GM21723 (cell line): ENCODE measurements around the gene EXOC3.
"Not testable (repeated sequence)": the region's sequence is repeated elsewhere in the genome, so short reads cannot be mapped to it uniquely, and the experiment has no call there.

Experiments used
- ATAC-seq: cut with Tn5 transposase; IDR thresholded peaks from one replicate; pipeline ENCODE4 v1.9.1; 2021; ENCODE audit warnings: mild to moderate bottlenecking, moderate library complexity; ENCODE audit not compliant: unreplicated experiment

Gene EXOC3

DNA sequence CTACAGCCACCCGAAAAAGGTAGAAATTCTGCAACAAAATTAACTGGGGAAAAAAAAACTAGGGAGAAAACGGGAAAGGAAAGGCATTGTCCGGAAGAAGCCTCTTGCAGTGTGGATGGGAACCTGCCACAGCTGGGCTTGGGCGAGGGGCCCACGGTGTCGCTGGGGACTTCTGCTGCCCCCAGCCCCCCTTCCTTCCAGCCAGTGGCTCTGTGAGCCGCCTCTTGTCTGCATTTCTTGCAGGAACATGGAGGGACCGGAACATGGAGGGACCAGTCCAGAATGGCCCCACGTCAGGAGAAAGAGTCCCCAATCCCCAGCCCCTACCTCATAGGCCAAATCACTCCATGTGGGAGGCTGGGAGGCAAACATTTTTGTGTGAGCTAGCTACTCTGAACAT is 36.9 kb upstream of the EXOC3 start:
- no peak for ATAC-seq

DNA sequence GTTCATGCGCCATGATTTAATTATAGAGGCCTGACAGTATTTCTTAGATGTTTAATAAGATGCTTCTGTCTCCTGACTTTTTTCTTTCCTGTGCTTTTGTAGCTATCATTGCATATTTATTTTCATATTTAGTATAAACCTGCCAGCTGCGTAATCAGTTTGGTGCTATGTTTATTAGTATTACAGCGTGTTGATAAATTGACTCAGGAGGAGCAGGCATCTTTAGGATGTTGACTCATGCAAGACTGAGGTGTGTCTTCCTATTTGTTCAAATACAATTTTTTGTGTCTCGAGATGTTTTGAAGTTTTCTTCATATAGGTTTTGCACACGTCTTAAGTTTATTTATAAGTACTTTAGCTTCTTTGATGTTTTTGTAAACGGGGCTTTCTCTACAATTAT is 35.9 kb upstream of the EXOC3 start:
- ATAC-seq = no peak

DNA sequence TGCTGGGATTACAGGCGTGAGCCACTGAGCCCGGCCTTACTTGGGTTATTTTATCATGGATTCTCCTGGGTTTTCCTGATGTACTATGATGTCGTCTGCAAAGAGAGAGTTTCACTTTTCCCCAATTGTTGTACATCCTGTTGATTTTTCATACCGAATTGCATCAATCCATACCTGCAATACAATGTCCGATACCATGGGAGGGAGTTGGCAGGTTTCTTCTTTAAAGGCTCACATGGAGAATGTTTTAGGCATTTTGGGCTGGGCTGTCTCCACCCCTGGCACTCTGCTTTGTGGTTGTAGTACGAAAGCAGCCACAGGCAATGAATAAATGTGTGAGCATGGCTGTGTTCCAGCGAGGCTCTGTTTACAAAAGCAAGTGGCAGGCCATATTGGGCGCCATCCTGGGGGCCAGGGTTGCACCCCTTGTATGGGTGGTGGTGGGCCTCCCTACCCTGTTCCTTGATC is 35.1 kb upstream of the EXOC3 start:
- no peak for ATAC-seq

DNA sequence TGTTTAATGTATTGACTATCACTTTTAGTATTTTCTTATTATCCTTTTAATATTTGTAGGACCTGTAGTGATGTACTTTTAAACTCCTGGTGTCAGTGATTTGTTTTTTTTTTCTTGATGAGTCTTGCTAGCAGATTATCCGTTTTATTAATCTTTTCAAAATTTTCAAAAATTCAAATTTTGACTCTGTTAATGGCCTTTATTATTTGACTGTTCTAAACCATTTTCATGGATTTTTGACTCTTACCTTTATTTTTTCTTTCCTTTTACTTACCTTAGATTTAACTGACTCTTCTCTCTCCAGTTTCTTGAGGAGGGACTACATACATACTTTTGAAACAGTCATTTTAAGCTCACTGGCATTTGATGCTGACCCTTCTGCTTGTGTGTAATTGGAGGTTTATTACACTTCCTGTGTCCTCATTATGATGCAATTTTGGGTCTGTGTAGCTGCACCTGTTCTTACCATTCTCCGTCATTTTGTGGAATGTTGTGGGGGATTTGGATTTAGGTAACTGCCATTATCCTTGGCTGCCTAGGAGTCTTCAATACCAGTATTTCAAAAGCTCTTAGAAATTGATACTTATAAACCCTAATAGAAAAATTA is 32.0 kb upstream of the EXOC3 start:
- ATAC-seq = no peak

DNA sequence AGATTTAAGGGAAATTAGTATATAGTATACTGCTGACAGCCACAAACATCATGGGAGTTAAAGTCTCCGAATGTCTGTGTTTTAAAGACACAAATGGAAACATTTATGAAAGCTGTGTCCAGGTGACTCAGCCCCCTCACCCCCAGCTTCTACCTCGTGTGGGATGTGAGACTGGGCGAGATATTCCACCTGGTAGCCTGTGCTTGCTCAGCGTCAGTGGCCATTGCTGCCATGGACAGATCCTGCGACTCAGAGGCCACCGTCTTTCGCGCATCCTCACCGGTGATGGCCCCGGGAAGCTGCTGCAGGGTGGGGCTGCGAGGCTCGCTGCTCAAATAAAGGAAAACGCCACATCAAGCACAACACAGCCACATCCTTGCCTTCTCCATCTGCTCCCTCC is 31.2 kb upstream of the EXOC3 start:
- ATAC-seq = no peak

DNA sequence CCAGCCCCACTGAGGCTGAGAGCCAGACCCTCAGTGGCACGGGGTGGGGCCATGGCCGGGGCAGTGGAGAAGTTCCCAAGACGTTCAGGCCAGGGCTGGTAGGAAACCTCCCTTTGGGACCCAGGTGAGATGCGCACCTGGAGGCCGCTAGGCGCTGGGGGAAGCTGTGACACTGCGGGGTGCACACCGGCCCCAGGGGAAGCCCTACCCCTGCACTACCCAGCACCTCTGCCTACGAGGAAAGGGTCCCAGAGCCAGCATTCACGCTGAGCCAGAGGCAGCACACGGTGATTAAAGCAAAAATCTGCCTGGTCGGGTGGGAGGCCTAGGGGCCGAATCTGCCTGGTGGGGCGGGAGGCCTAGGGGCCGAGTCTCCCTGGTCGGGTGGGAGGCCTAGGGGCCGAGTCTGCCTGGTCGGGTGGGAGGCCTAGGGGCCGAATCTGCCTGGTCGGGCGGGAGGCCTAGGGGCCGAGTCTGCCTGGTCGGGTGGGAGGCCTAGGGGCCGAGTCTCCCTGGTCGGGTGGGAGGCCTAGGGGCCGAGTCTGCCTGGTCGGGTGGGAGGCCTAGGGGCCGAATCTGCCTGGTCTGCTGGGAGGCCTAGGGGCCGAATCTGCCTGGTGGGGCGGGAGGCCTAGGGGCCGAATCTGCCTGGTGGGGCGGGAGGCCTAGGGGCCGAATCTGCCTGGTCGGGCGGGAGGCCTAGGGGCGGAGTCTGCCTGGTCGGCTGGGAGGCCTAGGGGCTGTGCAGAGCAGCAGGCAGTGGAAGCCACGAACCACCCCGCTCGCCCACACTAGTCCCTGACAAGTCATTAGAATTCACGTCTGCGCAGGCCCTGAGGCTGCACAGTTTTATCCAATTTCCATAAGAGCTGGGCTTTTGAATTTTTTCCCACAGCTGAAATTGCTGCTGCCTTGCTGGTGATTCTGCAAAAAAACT is 27.7 kb upstream of the EXOC3 start:
- not testable (repeated sequence) for ATAC-seq

DNA sequence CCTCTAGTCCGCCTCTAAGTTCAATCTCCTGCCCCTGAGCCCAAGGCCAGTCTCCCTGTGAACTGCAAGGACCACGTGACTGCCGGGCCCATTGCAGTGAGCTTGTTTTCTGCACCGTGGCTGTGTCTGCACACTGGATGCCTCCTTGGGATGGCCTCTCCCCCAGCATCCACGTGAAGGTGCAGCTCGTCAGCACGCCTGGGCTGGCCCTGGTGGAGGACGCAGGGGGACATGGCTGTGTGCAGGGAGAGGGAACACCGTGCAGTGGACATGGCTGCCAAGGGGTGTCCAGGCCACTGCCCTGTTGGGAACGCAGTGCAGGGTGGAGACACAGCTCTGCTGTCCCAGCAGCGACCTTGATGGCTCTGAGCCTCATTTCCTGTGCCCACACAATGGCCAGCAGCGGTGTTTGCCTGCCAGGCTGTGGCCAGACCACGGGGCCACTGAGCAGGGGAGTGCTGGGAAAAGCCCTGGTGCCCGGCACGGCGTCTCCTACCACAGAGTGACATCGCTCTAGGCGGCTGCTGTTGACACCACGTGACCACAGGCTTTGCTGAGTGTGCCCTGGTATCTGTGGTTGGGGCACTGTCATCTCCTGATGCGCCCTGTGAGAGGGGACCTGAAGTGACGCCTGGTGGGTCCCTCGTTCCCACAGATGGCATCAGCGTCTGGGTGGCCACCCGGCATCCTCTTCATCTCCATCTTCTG is 26.9 kb upstream of the EXOC3 start:
- ATAC-seq = no peak

DNA sequence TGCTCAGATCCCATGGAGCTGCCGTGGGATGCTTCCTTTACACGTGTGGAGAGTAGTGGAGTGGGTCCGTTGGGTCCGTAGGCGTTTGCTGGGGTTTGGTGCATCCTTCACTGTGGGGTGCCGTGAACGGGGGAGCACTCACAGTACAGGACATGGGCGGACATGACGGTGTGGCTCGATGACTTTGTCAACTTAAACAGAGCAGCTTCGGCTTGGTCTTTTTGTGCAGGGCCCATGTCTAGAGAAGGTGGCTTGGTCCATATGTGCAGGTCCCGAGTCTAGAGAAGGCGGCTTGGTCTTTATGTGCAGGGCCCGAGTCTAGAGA is 26.4 kb upstream of the EXOC3 start:
- no peak for ATAC-seq

DNA sequence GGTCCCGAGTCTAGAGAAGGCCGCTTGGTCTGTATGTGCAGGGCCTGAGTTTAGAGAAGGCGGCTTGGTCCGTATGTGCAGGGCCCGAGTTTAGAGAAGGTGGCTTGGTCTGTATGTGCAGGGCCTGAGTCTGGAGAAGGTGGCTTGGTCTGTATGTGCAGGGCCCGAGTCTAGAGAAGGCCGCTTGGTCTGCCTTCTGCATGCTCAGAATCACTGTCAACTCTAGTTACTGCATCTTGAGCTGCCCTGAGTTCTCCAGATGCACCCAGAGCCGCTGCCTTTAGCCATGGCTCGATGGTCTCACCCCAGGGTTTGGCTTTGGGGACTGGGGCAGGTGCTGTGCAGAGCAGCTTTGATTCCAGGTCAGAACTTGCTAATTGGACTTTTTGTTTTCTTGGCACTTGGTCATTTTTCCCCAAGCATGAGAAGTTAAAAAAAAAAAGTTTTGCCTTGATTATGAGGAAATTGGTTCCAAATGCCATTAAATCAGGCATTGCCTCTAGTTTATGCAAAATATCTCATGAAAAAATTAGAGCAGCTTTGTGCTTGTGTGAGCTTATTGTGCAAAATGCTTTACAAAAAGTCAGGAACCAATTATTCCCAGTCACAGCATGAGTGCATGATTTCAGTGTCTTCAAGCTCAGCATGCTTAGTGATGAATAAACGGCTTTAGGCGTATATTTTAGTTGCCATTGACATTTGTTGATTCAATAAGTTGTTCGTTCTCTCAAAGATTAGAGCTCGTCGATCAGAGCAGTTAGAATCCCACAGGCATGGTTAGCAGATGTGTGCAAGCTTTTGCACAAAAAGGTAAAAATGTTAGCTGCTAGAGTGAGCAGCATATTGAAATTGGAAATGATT is 25.4 kb upstream of the EXOC3 start:
- ATAC-seq = no peak

DNA sequence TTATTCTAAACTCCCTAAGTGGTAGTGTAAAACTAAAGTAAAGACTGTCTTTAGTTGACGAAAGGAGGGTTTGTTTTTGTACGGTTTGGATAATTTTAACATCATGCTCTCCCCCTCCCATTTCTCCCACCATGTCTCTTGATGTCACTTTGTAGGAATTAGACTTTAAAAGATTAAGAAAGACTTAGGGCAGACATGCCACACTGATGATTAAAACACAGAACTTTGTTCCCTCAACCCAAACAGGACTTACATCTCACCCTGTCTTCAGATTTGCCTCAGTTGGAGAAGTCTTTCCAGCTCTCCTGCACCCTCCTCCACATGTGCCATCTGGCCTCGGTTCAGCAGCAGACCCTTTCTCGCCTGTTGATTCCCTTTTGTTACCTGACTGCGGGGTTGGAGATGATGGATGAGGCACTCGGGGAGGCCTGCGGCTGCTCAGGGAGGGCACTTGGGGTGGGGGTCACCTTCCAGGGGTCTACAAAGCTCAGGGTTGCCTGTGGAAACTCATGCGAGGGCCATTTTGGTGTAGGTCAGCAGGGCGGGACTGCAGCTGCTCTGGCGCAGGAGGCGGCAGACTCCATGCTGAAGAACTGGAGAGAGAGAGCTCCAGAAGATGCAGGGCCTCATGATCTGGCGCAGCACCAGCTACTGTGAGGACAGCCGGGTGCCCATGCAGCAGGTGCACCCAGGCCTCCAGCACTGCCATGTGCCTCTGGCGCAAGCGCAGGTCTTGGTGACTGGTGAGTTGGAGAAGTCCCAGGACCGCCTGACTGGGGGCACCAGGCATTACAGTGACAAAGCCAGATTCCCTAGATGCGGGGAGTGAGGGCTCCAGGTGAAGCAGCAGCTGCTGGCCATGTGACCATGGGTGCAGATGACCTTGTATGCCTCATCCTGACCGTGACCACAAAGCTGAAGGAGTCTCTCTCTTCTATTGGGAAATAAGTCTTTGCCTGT is 24.5 kb upstream of the EXOC3 start:
- ATAC-seq = no peak

DNA sequence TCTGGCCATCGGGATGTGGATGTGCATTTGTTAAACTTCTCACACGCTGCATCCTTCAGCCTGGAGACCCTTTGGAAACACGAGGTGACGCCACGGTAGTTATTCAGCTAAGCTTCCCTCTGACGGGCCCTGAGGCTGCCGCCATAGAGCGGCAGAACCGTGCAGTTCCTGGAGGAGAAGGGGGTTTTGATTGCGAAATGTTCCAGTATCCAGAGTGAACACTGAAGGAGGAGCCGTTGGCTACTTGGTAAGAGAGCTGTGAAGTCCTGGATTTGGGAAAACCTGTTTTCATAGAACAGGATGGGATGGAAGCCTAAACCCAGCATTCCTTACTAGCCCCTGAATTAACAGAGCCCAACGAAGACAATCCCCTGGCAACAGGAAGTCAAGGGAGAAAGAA is 23.0 kb upstream of the EXOC3 start:
- no peak for ATAC-seq

DNA sequence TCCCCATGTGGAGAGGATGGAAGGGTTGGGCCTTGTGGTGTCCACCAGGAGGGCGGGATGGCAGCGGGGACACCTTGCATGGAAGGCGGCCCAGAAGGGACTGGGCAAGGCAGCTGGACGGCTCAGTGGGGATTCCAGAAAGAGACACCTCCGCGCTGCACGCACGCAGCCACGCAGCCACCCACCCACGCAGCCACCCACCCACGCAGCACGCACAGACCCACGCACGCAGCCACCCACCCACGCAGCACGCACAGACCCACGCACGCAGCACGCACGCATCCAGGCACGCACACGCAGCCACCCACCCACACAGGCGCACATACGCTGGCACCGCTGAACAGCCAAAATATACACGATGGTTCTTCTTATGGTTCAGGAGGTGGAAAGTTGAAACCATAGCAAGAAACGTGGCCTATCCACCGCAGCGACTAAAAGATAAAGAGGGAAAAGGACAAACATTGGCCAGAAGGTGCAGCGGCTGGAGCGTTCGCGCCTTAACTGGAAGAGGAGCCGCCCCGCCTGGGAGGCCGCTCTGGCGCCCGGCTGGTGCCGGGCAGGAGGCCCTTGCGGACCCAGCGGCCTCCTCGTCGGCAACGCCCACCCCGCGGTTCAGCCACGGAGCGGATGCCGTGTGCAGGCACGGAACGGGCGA is 22.2 kb upstream of the EXOC3 start:
- ATAC-seq = no peak

DNA sequence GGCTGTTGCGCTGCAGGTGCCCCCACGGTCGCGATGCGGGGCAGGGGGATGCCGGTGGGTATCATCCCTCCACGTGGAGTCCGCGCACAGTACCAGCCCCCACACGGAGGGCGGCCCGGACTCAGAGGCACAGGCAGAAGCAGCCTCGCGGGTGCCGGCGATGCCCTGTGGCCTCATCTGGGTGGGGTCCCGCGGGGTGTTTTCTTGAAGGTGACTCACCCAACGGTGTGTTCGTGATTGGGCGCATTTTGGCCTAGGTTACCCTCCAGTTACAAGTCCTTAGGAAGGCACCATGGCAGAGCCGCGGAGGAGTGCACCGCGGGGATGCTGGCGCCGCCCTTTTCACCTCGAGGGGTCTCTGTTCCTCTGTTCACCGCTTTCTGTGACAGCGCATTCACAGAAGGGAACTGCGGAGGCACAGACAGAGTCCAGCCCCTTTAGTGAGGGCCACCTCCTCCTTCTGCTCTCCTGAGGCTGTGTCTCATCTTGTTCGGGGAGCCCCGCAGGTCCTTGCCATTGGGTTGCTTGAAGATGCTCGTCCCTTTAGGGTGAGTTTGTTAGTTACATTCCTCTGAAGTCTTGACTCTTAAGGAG is 21.6 kb upstream of the EXOC3 start:
- ATAC-seq = no peak

DNA sequence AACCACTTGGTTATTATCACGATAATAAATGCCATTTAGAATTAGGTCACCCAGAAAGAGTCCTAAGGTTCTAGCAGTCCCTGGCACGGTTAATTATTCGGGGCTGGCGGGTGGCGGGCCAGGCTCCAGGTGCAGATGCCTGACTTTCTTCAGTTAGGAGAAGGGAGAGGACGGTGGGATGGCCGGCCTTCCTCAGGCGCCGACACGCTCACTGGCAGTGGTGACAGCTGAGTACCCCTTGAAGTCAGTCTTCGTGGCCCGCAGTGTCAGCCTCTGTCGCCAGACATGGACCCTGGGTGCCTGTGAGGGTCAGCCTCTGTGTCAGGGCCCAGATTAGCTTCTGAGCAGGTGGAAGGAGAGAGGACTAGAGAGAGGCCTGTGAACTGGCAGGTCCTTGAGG is 21.1 kb upstream of the EXOC3 start:
- ATAC-seq = no peak

DNA sequence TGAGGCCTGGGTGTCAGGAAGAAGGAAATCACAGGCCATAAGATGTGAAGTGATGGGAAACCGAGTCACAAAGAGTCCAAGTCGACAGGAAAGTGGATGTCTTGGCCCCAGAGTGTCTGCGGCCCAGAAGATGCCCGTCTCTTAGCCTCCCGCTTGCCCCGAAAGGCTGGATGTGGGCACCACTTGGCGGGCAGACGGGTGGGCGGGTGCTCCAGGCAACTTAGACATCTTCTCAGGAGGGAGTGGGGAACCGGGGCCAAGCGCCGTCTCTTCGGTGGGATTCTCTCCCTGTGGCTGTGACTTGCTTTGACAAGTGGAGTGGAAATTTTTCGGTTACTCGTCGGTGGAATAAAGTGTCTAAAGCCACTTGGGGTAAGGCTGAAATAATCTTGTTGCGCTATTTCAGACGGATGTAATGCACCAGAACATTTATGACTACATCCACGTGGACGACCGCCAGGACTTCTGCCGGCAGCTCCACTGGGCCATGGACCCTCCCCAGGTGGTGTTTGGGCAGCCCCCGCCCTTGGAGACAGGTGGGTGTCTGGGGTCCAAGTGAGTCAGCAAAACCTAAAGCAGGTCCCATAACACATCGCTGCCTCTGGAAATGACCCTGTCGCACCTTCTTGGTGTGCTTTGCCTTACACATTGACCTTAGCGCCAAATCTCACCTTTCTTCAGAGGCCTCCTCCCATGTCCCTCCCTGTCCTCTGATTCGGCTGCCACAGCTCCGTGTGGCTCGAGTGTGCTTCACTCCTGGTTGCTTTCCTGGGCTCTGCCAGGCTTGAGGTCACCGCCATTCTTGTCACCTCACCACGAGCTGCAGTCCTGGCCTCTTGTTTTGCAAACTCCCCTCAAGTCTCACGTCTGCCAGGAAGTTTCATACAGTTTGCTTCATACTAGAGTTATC is 20.4 kb upstream of the EXOC3 start:
- no peak for ATAC-seq

DNA sequence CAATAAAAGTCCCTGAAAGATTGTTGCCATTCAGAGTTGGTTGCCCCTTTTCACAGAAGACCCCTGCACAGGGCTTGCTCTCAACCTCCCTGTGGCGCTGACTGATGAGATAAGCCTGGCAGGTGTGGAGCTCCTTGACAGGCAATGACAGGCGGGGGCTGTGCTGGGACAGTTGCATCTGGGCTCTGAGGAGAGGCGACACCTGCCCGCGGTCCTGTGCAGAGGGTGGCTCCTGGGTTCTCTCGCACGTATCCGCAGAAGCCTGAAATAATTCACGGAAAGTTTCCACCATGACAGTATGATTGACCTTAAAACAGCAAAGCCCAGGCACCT is 19.8 kb upstream of the EXOC3 start:
- no peak for ATAC-seq

DNA sequence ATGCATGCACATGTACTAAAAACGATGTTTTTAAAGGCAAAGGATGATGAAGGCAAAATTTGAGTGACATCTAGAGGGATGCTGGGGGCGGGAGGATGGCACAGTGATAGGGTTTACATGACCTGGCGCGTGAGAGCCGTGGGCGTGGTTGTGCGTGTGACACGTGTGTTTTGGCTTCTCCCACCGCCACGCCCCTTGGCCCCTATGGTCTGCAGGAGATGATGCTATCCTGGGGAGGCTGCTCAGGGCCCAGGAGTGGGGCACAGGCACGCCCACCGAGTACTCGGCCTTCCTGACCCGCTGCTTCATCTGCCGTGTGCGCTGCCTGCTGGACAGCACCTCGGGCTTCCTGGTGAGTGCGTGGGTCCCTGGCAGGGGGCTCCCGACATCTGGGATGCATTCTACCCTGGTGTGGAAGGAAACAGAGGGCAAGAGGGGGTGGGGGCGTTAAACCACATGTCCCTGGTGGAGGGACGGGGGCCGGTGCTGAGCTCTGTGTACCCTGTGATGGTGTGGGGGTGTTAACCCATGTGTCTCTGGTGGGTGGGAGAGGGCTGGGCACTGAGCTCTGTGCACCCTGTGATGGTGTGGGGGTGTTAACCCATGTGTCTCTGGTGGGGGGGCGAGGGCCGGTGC is 19.2 kb upstream of the EXOC3 start:
- ATAC-seq = no peak
